Neural progenitor cell (in vitro differentiated cells): ENCODE results near the gene IQGAP3. TPM values are rescaled to one million over a fixed set of nuclear protein-coding genes. Genes with fewer than 3 reads are reported as not detected.

ENCODE experiments used
- DNase-seq: peaks from one replicate; pipeline ENCODE4 v3.0.0-alpha.2; 2016; ENCODE audit warnings: low spot score
- H2AFZ ChIP-seq: fragments of 200-600 bp; sonication (generic); replicated peaks from 2 replicates; pipeline ENCODE4 v1.6.1; 2016; ENCODE audit warnings: antibody characterized with exemption
- H3F3A ChIP-seq: fragments of 200-600 bp; sonication (generic); 2 replicates; pipeline ENCODE4 v1.6.1; 2016; ENCODE audit warnings: antibody characterized with exemption, low read depth
- H3K27ac ChIP-seq: fragments of 200-600 bp; sonication (generic); 2 replicates; pipeline ENCODE4 v1.5.1; 2016; ENCODE audit warnings: mild to moderate bottlenecking
- H3K27me3 ChIP-seq: fragments of 200-600 bp; sonication (generic); 2 replicates; pipeline ENCODE4 v1.6.1; 2016; ENCODE audit warnings: mild to moderate bottlenecking, moderate library complexity
- H3K36me3 ChIP-seq: fragments of 200-600 bp; sonication (generic); 2 replicates; pipeline ENCODE4 v1.5.1; 2016
- H3K4me1 ChIP-seq: fragments of 200-600 bp; sonication (generic); 2 replicates; pipeline ENCODE4 v1.6.1; 2016; ENCODE audit warnings: mixed run types
- H3K4me2 ChIP-seq: fragments of 200-600 bp; sonication (generic); 2 replicates; pipeline ENCODE4 v1.6.1; 2016
- H3K4me3 ChIP-seq: fragments of 200-600 bp; sonication (generic); 2 replicates; pipeline ENCODE4 v1.5.1; 2016
- H3K79me2 ChIP-seq: fragments of 200-600 bp; sonication (generic); 2 replicates; pipeline ENCODE4 v1.6.1; 2016; ENCODE audit warnings: low read depth
- H3K9ac ChIP-seq: fragments of 200-600 bp; sonication (generic); 2 replicates; pipeline ENCODE4 v1.6.1; 2016
- H3K9me3 ChIP-seq: fragments of 200-600 bp; sonication (generic); 2 replicates; pipeline ENCODE4 v1.5.1; 2016; ENCODE audit warnings: low read depth
- H4K20me1 ChIP-seq: fragments of 200-600 bp; sonication (generic); 2 replicates; pipeline ENCODE4 v1.6.1; 2016; ENCODE audit warnings: low read depth
- H3K27ac Mint-ChIP-seq: 3 replicates; pipeline ENCODE4 v1.8.0; 2021; ENCODE audit warnings: mixed read lengths
- H3K27me3 Mint-ChIP-seq: 2 replicates; pipeline ENCODE4 v1.8.0; 2022; ENCODE audit warnings: low read depth, mild to moderate bottlenecking, inconsistent platforms, moderate library complexity, mixed read lengths; ENCODE audit not compliant: insufficient read depth
- H3K36me3 Mint-ChIP-seq: 3 replicates; pipeline ENCODE4 v1.8.0; 2021; ENCODE audit warnings: mixed read lengths
- H3K4me1 Mint-ChIP-seq: 3 replicates; pipeline ENCODE4 v1.8.0; 2021; ENCODE audit warnings: mixed read lengths
- H3K4me3 Mint-ChIP-seq: 3 replicates; pipeline ENCODE4 v1.8.0; 2021; ENCODE audit warnings: mild to moderate bottlenecking, moderate library complexity, mixed read lengths
- H3K9me3 Mint-ChIP-seq: 3 replicates; pipeline ENCODE4 v1.8.0; 2020; ENCODE audit warnings: mixed read lengths
- EZH2 ChIP-seq: fragments of 200-600 bp; sonication (generic); IDR thresholded peaks from 2 replicates; pipeline ENCODE4 v1.6.1; 2017; ENCODE audit warnings: antibody characterized with exemption, mild to moderate bottlenecking, moderate library complexity
- EZH2phosphoT487 ChIP-seq: fragments of 200-600 bp; sonication (generic); IDR thresholded peaks from 2 replicates; pipeline ENCODE4 v1.6.1; 2017; ENCODE audit warnings: antibody characterized with exemption
- total RNA-seq: library from RNA; depleted of rRNA; stranded (reverse); fragments of >200 nt; gene quantifications from 2 replicates; pipeline ENCODE4 v1.2.3, GENCODE V29; 2015; ENCODE audit warnings: low replicate concordance
- TF ChIP-seq, protein P1 (sequence below): fragments of 200-600 bp; sonication (generic); IDR thresholded peaks from 2 replicates; pipeline ENCODE4 v1.5.1; 2017; ENCODE audit warnings: antibody characterized with exemption, mild to moderate bottlenecking

IQGAP3 gene
- total RNA-seq, 1 donor from 2014 or later = 31.5 TPM

DNA sequence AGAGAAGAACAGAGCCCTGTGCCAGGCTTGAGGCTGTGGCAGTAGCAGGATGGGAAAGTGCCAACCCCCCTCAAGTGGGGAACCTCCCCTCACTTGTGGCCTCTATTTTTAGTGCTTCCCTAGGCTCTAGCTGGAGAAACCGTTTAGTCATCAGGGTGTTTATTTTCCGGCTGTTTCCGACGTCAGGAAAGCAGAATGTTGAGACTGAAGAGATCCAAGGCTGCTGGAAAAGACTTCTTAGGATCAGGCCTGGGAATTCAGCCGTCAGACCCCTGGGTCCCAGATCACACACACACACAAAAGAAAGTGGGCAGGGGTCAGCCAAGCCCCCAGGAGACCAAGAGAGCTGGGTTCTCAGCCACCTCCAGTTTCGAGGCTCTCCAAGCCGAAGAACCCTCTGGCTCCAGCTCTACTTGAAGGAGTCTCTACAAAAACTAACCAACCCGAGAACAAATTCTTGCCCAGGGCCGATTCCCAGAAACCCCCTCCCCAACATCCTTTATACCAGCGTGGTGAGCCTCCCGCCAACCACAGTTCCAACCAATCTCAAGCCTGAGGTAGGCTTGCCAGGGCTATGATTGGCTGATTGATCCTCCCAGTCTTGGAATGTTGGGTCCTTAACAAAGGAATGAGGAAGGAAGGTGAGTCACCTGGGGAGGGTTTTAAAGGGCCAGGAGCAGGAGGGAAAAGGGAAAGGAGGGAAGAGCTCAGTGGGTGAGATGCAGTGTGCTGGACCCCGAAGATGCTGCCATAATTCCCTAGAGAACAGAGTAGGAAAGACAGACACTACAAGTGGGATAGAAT lies 69.3 kb downstream of the IQGAP3 start:
- H3K4me2 ChIP-seq = no peak overlapping the region

GRCh38 chr1:156502391-156502893 lies 69.9 kb downstream of the IQGAP3 start:
- H3K4me1 Mint-ChIP-seq = peaks cover 61% of the 10 kb centered on the region
- Histone ChIP-seq H3K9me3 (no peaks in the 10 kb centered on the region), H3K4me3 (no peak overlapping the region), H3K4me1 (peaks cover 26% of the 10 kb centered on the region), H3K79me2 (peaks cover 20% of the 10 kb centered on the region), H3K4me2 (no peak overlapping the region), H3K36me3 (no peaks in the 10 kb centered on the region), H2AFZ (no peak overlapping the region), H3K9ac (no peak overlapping the region), H3F3A (peaks cover 44% of the 10 kb centered on the region), H4K20me1 (peaks cover 29% of the 10 kb centered on the region), H3K27ac (no peak overlapping the region), H3K27me3 (no peaks in the 10 kb centered on the region)
- peak overlapping the region; percentile 62 for H3K27ac Mint-ChIP-seq
- TF ChIP-seq EZH2phosphoT487 = no peak
- TF ChIP-seq, protein P1, sequence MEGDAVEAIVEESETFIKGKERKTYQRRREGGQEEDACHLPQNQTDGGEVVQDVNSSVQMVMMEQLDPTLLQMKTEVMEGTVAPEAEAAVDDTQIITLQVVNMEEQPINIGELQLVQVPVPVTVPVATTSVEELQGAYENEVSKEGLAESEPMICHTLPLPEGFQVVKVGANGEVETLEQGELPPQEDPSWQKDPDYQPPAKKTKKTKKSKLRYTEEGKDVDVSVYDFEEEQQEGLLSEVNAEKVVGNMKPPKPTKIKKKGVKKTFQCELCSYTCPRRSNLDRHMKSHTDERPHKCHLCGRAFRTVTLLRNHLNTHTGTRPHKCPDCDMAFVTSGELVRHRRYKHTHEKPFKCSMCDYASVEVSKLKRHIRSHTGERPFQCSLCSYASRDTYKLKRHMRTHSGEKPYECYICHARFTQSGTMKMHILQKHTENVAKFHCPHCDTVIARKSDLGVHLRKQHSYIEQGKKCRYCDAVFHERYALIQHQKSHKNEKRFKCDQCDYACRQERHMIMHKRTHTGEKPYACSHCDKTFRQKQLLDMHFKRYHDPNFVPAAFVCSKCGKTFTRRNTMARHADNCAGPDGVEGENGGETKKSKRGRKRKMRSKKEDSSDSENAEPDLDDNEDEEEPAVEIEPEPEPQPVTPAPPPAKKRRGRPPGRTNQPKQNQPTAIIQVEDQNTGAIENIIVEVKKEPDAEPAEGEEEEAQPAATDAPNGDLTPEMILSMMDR = no peak
- no peak for TF ChIP-seq EZH2
- peaks cover 8% of the 10 kb centered on the region for H3K27me3 Mint-ChIP-seq
- DNase-seq = no peak
- no peaks in the 10 kb centered on the region for H3K9me3 Mint-ChIP-seq
- H3K36me3 Mint-ChIP-seq = no peaks in the 10 kb centered on the region
- peak overlapping the region; percentile 69 for H3K4me3 Mint-ChIP-seq

More for the DNA sequence above, 69.3 kb downstream of the IQGAP3 start:
- H3K27ac ChIP-seq = no peak overlapping the region
- Mint-ChIP-seq H3K4me3 (no peak overlapping the region), H3K4me1 (peaks cover 55% of the 10 kb centered on the region), H3K9me3 (no peaks in the 10 kb centered on the region), H3K27ac (peak overlapping the region; percentile 42), H3K36me3 (no peaks in the 10 kb centered on the region), H3K27me3 (peaks cover 8% of the 10 kb centered on the region)
- H3F3A ChIP-seq = peaks cover 44% of the 10 kb centered on the region
- H3K79me2 ChIP-seq = peaks cover 16% of the 10 kb centered on the region
- H3K27me3 ChIP-seq = no peaks in the 10 kb centered on the region
- TF ChIP-seq, protein P1 = no peak
- DNase-seq = no peak
- no peaks in the 10 kb centered on the region for H3K9me3 ChIP-seq
- no peak overlapping the region for H3K9ac ChIP-seq
- no peak overlapping the region for H2AFZ ChIP-seq
- no peak overlapping the region for H3K4me3 ChIP-seq
- no peaks in the 10 kb centered on the region for H3K36me3 ChIP-seq
- peaks cover 23% of the 10 kb centered on the region for H4K20me1 ChIP-seq
- H3K4me1 ChIP-seq = peaks cover 25% of the 10 kb centered on the region

- H3K27ac ChIP-seq = peak overlapping the region; percentile 83
- no peaks in the 10 kb centered on the region for H3K9me3 ChIP-seq
- H3F3A ChIP-seq = peaks cover 44% of the 10 kb centered on the region
- H3K4me2 ChIP-seq = peak overlapping the region; percentile 95
- H3K4me1 ChIP-seq = peaks cover 35% of the 10 kb centered on the region
- H3K79me2 ChIP-seq = peaks cover 33% of the 10 kb centered on the region
- no peaks in the 10 kb centered on the region for H3K36me3 ChIP-seq
- H3K9ac ChIP-seq = no peak overlapping the region
- H2AFZ ChIP-seq = peak overlapping the region; percentile 77
- peaks cover 73% of the 10 kb centered on the region for H3K4me1 Mint-ChIP-seq
- H3K27ac Mint-ChIP-seq = peak overlapping the region; percentile 91
- H3K4me3 ChIP-seq = peak overlapping the region; percentile 93
- H3K36me3 Mint-ChIP-seq = no peaks in the 10 kb centered on the region
- TF ChIP-seq, protein P1 = peak; percentile 55
- no peak for TF ChIP-seq EZH2
- peak; percentile 98 for DNase-seq
- H3K4me3 Mint-ChIP-seq = peak overlapping the region; percentile 93
- peaks cover 44% of the 10 kb centered on the region for H4K20me1 ChIP-seq
- no peaks in the 10 kb centered on the region for H3K27me3 ChIP-seq
- H3K27me3 Mint-ChIP-seq = peaks cover 8% of the 10 kb centered on the region
- no peaks in the 10 kb centered on the region for H3K9me3 Mint-ChIP-seq
Observed at GRCh38 chr1:156500793-156501506, 71.4 kb downstream of the IQGAP3 start.
